HG03571 (cell line): ENCODE results near the gene FGF11.
"Not testable (repeated sequence)": the region's sequence is repeated elsewhere in the genome, so short reads cannot be mapped to it uniquely, and the experiment has no call there.

Source experiments
- ATAC-seq: cut with Tn5 transposase; IDR thresholded peaks from one replicate; pipeline ENCODE4 v1.9.1; 2021; ENCODE audit not compliant: unreplicated experiment

Gene FGF11

DNA sequence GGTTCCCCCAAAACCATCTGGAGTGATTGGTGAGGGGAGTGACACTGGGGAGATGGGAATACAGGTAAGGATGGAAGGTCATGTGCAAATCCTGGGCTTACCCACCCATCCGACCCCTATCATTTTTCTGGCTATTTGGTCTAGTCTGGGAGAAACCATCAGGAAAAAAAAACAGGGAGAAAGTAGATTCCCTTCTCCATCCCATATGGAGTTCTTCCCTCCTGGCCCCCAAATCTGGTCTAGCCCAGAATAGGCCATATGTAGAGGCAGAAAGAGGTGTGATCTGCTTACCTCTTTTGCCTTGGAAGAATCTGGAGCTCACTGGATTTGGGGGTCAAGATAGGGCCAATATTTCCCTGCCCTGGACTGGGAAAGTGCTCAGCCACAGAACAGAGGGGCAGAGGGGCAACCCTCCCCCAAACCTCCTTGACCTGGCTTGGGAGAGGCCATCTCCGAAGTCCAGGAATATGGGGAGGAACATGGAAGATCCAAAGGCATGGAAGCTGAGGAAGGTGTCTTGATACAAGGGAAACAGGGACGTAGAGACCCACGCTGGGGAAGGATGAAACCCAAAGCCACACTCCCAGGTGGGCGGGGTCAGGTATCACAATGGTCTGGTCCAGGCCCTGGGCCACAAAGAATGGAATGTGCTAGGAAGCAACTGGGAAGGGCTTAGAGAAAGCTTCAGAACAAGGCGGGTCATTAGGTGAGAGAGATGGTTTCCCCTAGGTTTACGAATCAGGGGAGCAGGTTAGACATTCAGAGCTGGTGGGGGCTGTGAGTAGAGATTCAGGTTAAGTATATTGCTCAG lies 21.7 kb downstream of the FGF11 start:
- ATAC-seq: no peak

DNA sequence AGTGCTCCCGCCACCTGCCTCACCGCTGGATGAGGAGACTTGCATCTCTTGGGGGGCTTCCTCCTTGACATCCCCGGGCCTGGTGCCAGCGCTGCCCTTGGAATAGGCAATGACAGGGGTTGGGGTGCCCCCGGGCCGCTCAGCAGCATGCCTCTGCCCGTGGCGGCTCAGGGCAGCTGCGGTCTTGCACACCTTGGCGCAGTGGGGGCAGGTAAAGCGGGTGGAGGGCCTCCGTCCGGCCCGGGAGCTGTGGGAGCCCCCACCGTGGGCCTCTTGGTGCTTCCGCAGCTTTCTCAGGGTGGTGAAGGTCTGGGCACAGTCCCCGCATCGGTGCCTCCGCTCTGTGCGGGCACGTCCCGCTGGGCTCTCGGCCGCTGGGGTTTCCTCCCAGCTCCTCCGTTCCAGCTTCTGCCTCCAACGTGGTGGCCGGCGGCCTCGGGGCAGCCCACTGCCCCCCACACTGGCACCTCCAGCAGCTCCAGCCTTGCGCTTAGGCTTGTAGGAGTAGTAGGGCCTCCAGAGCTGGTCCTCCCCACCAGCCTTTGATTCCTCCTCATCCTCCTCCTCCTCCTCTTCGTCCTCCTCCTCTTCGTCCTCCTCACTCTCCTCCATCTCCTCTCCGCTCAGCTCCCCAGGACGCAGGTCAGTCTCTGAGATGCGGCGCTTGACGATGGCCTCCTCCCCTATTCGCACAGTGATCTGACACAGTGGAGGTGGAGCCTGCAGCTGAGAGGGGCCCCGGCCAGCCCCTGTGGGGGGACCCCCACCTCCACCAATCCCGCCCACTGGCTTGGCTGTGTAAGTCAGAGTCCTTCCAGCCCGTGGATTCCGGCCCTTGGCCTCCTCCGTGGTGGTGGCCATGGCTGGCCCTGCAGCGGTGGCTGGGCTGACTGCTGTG lies 23.4 kb downstream of the FGF11 start:
- no peak for ATAC-seq

DNA sequence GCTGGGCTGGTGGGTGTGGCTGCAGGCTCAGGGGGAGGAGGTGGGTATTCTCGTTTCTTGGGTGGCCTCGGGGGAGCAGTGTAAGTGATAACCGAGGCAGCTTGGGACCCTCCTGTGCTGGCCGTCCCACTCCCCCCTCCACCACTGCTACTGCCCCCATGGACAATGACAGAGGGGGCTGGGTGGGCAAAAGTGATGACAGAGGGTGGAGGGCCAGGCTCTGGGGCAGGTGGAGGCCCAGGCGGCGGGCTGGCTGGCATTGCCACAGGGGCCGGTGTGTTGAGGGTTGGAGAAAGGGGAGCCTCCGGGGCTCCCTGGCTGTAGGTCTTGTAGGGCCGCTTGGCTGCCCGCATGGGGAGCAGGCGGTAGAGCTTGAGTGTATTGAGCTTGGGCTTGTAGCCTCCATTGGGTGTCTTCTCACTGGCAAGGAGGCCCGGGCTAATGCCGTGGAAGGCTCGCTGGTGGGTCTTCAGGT lies 24.1 kb downstream of the FGF11 start:
- no peak for ATAC-seq

DNA sequence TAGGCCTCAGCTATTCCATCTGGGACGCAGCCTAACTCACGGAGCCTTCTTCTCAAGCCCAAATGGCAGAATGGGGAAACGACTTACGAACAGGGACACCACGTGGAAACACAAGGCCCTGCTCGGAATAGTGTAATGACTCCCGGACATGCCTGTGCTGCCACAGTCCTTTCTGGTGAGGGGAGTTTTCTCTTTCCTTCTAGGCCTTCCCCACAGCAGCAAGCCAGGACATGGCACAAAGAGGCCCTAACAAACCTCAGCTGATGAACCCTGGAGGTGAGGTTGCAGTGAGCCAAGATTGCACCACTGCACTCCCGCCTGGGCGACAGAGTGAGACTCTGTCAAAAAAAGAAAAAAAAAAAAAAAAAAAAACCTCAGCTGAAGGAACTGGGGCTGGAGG lies 24.8 kb downstream of the FGF11 start:
- no peak for ATAC-seq

DNA sequence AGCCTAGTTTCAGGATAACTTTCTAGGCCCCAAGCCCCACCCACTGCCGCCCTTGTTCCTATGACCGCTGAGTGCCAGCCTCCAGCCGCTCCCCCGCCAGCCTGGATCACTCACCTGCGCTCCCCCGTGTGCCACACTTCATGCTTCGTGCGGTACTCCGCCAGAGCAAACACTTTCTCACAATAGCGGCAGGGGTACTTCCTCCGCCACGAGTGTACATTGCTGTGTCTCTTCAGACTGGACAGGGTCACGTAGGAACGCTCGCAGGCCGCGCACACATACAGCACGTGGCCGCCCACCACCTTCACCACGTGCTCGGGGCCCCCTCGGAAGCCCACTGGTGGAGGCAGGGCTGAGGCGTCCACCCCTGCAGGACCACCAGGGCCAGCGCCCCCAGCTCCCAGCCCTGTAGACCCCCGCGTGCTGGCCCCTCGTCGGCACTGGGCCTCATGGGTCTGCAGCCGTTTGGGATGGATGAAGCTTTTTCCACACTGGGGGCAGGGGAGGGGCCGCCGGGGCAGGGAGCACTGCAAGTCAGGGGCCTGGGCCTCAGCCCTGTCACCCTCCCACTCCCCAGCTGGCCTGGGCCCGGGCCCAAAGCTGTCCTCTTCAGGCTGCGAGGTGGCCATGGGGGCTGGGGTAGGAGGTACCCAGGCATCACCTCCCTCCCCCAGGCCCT lies 26.4 kb downstream of the FGF11 start:
- no peak for ATAC-seq

DNA sequence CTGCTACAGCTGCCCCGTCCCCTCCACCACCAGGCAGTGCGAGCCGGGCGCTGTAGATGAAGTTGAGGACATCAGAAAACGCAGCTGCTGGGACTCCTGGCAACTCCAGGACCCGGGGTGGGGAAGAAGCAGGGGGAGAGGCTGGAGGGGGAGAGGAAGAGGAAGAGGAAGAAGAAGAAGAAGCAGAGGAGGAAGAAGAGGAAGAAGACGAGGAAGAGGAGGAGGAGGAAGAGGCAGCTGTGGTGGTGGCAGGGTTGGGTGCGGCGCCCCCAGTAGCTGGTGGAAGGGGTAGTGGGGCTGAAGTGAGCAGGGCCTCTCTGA lies 27.0 kb downstream of the FGF11 start:
- no peak for ATAC-seq

DNA sequence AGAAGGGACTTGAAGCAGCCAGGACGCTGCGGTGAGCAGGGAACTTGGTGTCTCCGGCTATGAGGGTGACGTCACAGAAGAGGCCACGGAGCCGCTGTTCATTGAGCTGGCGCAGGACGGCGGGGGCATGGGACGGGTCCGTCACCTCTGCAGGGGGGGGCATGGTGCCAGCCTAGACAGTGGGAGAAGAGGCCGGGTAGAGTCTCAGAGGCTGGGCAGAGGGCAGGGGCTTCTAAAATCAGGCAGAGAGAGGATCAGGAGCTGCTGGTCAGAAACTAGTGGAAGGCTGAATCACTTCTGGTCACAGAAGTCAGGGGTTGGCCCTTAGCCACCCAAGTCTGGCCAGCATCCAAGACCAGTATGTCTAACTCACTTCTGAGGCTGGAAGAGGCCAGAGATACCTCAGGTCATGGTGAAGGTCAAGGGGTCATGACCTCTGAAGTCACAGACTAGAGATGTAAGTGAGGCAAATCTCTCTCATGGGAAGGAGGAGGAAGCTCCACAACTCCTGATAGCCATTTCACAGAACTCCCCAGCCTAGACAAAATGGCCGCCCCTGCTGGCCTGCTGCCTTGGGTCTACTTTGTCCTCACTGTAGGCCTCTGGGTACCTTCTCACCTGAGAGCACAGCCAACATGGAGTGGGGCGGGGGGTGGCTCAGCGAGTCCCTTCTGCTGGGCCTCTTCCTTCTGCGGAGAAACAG lies 27.5 kb downstream of the FGF11 start:
- no peak for ATAC-seq

DNA sequence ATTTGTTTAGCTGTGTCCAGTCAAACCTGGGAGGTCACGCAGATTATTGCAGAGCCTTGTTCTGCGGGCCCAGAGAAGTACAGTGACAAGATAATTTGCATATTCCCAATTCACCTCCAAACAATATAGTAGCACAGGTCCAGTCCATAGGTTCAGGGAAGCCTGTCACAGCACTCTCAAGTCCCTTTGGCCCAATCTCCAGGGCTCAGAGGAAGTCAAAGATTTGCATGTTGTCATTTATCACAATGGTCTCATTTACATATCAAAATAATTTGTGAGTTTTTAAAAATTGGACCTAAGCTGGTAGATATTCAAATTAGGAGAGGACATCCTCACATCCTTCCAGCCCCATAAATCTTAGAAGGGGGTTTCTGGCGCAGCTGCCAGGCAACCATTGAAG lies 28.2 kb downstream of the FGF11 start:
- no peak for ATAC-seq

DNA sequence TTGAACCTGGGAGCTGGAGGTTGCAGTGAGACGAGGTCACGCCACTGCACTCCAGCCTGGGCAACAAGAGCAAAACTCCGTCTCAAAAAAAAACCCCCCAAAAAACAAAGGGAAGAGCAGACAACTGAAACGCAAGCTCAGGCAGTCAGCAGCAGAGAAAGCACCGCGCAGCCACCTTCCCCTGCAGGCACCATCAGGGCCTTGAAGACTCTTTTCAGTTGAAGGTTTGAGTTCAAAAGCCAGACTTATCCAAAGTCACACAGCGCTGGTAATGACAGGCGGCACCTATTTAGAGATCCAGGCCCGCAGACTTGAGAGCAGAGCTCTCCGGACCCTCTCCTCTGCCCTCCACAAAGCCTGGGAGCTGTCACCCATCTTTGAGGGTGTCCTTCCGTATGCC lies 29.0 kb downstream of the FGF11 start:
- ATAC-seq: no peak

DNA sequence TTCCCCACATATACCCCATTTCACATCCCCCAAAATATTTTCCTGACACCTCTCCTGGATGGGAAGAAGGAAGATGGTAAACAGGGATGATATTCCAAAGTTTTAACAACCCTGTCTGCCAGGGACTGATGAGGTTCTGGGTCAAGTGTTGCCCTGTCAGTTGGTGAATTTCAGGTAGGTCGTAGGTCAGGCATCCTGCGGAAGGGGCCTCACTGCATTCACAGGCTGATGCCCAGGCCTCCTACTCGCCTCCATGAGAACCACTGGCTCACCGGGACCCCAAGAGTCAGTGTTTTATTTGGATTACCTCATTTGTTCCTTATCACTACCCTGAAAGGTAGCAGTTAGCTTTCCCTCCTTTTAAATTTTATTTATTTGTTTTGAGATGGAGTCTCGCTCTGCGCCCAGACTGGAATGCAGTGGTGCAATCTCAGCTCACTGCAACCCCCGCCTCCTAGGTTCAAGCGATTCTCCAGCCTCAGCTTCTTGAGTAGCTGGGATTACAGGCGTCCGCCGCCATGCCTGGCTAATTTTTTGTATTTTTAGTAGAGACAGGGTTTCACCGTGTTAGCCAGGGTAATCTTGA lies 29.6 kb downstream of the FGF11 start:
- ATAC-seq: no peak

DNA sequence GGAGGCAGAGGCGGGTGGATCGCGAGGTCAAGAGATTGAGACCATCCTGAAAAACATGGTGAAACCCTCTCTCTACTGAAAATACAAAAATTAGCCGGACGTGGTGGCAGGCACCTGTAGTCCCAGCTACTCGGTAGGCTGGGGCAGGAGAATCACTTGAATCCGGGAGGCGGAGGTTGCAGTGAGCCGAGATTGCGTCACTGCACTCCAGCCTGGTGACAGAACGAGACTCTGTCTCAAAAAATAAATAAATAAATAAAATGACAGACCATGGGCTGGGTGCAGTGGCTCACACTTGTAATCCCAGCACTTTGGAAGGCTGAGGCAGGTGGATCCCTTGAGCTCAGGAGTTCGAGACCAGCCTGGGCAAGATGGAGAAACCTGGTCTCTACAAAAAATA lies 30.5 kb downstream of the FGF11 start:
- ATAC-seq: not testable (repeated sequence)

DNA sequence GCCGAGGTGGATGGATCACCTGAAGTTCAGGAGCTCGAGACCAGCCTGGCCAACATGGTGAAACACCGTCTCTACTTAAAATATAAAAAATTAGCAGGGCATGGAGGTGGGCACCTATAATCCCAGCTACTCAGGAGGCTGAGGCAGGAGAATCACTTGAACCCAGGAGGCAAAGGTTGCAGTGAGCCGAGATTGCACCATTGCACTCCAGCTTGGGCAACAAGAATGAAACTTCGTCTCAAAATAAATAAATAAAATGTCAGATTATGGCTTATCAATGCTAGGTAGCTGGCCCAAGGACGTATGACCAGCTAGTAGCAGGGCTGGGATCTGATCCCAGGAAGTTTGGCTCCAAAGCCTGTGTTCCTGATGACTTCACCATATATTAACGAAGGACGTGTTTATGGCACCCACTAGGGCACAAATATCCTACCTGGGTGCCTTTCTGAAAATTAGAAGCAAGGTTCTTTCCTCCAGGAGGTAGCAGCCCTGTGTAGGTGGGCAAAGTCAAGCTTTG lies 31.2 kb downstream of the FGF11 start:
- ATAC-seq: not testable (repeated sequence)

DNA sequence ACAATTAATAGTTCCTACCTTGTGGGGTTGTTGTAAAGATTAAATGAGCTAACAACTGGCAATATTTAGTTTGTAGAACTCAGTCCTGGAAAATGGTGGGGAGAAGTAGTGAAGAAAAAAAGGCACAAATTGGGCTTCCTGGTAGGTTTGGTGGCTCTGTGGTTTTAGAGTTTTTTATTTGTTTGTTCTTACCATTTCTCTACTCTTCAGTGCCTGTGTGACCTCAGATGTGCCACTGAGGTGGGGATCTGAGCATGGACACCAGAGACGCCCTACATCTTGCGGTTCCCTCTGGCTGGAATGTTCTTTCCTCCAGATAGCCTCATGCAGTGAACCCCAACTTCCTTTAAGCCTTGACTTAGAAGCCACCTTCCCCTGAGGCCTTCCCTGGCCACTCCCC lies 32.4 kb downstream of the FGF11 start:
- ATAC-seq: no peak

DNA sequence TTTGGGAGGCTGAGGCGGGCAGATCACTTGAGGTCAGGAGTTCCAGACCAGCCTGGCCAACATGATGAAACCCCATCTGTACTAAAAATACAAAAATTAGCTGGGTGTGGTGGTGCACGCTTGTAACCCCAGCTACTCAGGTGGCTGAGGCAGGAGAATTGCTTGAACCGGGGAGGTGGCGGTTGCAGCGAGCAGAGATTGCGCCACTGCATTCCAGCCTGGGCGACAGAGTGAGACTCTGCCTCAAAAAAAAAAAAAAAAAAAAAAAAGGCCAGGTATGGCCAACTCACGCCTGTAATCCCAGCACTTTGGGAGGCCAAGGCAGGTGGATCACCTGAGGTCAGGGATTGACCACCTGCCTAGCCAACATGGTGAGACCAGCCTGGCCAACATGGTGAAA lies 35.5 kb downstream of the FGF11 start:
- ATAC-seq: not testable (repeated sequence)

DNA sequence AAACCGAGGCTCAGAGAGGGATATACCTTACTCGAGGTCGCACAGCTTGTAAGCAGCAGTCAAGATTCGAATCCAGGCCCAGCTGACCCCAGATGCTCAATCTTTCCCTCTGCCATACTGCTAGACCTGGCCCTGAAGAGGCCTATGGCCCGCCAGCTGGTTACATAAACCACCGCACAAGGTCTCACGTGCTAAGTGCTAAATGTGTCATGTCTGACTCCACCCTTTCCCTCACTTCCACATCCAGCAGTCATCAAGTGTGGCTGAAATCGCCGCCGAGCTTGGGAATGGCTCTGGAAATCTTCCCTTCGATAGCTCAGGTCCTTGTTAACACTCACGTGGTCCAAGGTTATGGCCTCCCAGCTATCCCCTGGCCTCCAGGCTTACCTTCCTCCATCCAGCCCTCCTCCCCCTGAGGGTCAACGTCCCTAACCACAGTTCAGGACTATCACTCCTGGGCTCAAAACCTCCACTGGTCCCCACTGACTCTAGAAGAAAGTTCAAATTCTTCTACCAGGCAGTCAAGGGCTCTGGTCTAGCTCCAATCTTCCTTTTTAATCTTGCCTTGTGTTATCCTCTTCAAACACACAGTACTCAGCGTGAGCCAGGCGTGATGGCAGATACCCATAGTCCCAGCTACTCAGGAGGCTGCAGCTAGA lies 36.6 kb downstream of the FGF11 start:
- no peak for ATAC-seq

DNA sequence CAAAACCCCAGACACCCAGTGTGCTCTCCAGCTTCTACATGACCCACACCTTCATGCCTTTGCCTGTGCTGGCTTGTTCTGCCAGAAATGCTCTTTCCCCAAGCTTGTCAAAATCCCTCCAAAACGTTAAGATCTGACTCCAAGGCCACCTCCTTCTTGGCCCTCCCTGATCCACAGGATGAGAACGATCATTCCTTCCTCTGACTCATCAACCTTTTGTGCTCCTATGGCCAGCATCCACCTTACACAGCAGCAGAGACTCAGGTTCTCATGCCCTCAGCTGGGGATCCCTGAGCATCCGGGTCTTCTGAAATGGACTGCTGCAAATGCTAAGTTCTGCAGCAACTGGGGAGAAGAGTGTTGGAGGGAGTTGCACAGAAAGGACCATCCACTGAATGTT lies 37.2 kb downstream of the FGF11 start:
- ATAC-seq: no peak

DNA sequence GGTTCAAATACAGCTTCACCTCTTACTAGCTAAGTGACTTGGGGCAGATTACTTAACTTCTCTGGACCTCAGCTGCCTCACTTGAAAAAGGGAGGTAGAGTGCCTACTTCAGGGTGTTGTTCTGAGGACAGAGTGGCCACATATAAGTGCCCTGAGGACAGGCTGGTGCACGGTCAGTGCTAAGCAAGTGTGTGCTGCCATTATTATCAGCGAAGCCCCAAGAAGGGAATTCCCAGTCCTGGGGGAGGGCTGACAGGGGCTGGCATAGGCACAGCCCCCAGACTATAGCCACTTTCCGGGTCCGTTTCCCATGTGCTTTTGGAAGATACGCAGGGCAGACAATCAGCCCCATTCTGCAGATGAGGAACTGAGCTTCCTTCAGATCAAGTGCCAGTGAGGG lies 37.6 kb downstream of the FGF11 start:
- no peak for ATAC-seq

DNA sequence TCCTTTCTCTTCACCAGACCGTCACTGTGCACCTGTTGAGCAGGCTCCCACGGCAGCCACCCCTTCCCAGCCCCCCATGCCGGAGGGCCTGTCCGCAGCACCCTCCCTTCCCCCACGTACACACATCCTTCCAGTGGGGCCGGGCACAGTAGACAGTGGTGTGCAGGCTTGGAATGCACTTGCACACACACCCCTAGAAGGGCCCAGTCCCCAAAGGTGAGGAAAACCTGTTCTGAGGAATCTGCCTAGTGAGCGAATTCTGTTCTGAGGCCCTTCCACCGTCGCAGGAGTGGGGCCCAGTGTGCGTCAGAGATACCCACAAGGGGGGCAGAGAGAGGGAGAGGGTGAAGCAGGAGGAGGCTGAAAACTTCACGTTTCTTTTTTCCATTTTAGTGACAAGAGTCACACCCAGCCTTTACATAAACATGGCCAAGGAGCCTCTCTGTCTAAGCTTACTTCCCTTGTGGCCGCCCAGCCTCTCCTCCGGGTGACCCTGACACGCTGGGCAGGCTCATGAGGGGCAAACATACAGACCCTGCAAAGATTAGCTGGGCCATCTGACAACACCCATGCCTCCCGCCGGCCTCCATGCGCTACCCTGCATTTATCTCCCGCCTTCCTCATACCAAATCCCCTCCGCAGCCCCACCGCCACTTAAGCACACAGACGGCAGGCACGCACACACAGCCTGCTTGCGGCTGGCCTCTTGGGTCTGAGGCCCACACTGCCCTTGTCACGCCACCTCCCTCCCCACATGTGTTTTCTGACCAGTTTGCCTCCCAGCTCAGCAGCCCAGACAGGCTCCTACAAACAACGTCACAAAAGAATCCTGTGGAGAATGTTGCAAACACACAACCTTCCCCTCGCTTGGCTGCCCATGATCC lies 38.3 kb downstream of the FGF11 start:
- ATAC-seq: no peak
